Measurements from ENCODE around the gene PTPRCAP.

- TF ChIP-seq POLR2AphosphoS5 (IDR thresholded peaks at IDR 0.05), result no peak
- TF ChIP-seq CTCF (IDR thresholded peaks at IDR 0.05), result no peak
These were observed 44.0 kb downstream of the PTPRCAP start for GRCh38 chr11:67393437-67393836.
